Measurements from ENCODE around the gene TRA2A.
"Not testable (repeated sequence)": the region's sequence is repeated elsewhere in the genome, so short reads cannot be mapped to it uniquely, and the experiment has no call there.

TRA2A gene

GRCh38 chr7:23494009-23494408 is 37.8 kb downstream of the TRA2A start:
- no peak for DNase-seq (ENCODE audit: low read depth)

GRCh38 chr7:23491502-23491901 is 40.3 kb downstream of the TRA2A start:
- no peak for DNase-seq (ENCODE audit: low read depth)

GRCh38 chr7:23490357-23491135 is 41.2 kb downstream of the TRA2A start:
- no peak for DNase-seq (ENCODE audit: low read depth)

- not testable (repeated sequence) for DNase-seq (ENCODE audit: low read depth)
Measured at GRCh38 chr7:23488714-23489113, 43.1 kb downstream of the TRA2A start.

GRCh38 chr7:23487670-23488069 is 44.1 kb downstream of the TRA2A start:
- no peak for DNase-seq (ENCODE audit: low read depth)

- DNase-seq (ENCODE audit: low read depth), result no peak
Measured at GRCh38 chr7:23486002-23486773, 45.6 kb downstream of the TRA2A start.

GRCh38 chr7:23482686-23483085 is 49.1 kb downstream of the TRA2A start:
- DNase-seq (ENCODE audit: low read depth), result no peak

GRCh38 chr7:23477962-23478866 is 53.6 kb downstream of the TRA2A start:
- no peak for DNase-seq (ENCODE audit: low read depth)

- DNase-seq (ENCODE audit: low read depth), result no peak
Measured at GRCh38 chr7:23477157-23477499, 54.7 kb downstream of the TRA2A start.

- no peak for DNase-seq (ENCODE audit: low read depth)
Measured at GRCh38 chr7:23476286-23477156, 55.3 kb downstream of the TRA2A start.

- no peak for DNase-seq (ENCODE audit: low read depth)
Measured at GRCh38 chr7:23475576-23475839, 56.3 kb downstream of the TRA2A start.

GRCh38 chr7:23474829-23475575 is 56.8 kb downstream of the TRA2A start:
- DNase-seq (ENCODE audit: low read depth), result no peak

GRCh38 chr7:23474094-23474828 is 57.5 kb downstream of the TRA2A start:
- DNase-seq (ENCODE audit: low read depth), result no peak

GRCh38 chr7:23473844-23474093 is 58.0 kb downstream of the TRA2A start:
- no peak for DNase-seq (ENCODE audit: low read depth)

- no peak for DNase-seq (ENCODE audit: low read depth)
Measured at GRCh38 chr7:23472956-23473843, 58.6 kb downstream of the TRA2A start.

GRCh38 chr7:23472556-23472955 is 59.2 kb downstream of the TRA2A start:
- no peak for DNase-seq (ENCODE audit: low read depth)

- DNase-seq (ENCODE audit: low read depth), result no peak
Measured at GRCh38 chr7:23472046-23472445, 59.7 kb downstream of the TRA2A start.

- no peak for DNase-seq (ENCODE audit: low read depth)
Measured at GRCh38 chr7:23471106-23471859, 60.5 kb downstream of the TRA2A start.
